DMS79 treated with DMSO at 0.1 percent for 48 hours (cell line): Measurements from ENCODE around the gene SUSD6.
"Not testable (repeated sequence)": the region's sequence is repeated elsewhere in the genome, so short reads cannot be mapped to it uniquely, and the experiment has no call there.

Experiments used
- DNase-seq: peaks from one replicate; lab custom pipeline; 2025; lab: John Stamatoyannopoulos, UW

SUSD6 gene

DNA sequence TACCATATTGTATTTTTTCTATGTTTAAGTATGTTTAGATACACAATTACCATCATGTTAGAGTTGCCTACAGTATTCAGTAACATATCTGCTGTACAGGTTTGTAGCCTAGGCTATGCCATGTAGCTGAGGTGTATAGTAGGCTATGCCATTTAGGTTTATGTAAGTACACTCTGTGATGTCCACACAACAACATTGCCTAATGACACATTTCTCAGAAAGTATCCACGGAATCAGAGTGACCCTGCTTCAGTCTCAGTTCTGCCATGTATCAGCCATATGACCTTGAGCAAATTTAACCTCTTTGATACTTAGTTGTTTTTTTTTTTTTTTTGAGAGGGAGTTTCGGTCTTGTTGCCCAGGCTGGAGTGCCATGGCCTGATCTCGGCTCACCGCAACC is 12.7 kb downstream of the SUSD6 start:
- no peak for DNase-seq

DNA sequence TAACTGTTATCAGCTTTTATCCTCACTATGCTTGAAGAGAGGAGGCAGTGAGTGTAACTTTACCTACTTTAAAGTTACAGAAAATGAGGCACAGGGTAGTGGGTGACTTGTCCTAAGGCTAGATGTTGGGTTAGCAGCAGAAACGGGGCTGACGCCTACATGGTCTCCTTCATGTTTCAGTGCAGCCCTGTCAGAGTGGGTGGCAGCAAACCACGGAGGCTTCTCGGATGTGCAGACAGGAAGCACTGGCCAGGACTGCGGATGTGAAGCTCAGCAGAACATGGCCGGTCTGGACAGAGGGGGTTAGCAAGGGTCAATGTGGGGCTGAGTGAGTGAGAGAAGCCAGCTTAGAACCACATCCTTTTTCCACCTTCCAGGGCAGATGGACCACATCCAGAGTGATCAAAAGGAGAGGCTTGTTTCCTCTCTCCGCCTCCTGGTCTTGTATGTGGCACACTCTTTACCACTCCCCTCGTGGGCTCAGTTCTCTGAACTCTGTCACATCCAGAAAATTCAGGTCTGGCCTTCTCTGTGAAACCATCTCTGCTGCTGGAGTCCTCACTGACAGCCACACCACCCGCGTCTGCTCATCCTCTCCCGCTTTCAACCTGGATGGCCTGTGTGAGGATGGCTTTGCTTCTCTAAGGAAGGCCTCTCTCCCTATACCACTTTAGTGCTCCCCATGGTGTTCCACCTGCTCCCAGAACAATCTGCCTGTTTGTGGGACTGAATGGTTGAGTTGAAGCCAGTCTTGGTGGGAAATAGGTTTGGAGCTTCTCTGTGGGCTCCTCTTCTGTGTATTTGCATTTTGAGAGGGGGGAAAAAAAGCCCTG is 14.1 kb downstream of the SUSD6 start:
- DNase-seq, result no peak

DNA sequence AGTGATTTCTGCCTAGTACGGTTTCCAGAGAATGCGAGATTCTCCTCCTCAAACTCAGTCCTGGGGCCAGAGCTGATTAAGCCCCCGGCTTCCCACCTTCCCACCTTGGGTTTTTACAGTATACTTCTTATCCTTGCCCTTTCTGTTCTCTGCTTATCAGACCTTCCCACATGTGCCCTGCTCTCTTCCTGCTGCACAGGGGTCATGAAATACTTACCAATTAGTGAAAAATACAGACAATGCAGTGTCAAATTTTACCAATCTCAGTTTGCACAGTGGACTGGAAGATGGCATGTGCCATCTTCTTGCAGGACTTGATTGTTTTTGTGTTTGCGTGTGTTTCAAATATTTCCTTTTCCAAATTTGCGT is 14.7 kb downstream of the SUSD6 start:
- DNase-seq, result no peak

DNA sequence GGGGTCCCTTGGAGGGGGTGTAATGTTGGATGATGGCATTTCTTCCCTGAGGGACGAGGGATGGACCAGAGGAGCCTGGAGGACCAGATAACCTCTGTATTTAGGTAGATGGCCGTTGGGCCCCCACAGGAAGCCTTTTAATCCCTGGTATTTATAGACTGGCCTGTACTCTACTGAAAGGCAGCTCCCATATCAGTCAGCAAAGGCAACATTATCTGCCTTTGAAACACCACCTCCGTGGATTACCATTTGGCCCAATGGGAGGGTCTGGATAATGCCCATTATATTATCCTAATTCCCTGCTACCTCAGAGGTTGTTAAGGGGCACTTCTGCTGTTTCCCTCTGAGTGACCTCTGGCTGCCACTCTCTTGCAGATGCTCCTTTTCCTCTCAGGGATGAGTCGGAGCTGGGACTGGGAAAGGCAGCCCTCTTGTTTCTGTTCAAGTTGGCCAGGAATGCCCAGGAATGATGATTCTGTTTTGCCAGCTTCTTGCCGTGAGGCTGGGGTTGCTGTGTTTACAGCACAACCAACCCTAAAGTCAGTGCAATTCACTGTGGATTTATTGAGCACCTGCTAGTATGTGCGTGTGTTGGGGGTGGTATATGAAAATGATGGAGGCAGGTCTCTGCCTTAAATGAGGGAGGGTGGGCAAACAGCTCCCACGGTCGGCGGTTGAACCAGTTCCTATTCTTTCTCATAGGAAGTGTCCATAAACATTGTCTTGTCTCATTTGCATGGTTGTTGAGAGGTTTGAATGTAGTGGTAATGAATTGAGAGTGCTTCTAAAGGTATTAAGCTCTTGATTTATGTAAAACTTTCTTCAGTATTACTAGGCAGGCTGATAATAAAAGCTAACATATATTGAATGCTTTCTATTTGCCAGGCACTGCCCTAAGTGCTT is 18.1 kb downstream of the SUSD6 start:
- no peak for DNase-seq

DNA sequence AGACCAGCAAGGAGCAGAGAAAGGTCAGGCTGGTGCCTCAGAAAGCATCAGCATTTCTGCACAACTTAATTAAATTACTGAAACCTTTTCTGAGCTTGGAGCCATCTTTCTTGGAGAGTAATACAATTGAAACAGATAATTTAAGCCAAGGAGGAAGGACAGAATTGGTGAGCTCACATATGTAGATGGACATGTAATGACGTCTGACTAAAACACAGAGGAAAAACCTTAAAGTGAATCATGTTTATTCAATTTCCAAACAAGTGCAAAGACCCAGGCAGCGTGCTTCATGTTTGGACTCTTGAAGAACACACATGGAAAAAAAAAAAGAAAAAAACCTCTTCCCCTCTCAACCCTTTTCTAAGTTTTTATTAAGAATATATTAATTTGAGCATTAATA is 19.0 kb downstream of the SUSD6 start:
- no peak for DNase-seq

DNA sequence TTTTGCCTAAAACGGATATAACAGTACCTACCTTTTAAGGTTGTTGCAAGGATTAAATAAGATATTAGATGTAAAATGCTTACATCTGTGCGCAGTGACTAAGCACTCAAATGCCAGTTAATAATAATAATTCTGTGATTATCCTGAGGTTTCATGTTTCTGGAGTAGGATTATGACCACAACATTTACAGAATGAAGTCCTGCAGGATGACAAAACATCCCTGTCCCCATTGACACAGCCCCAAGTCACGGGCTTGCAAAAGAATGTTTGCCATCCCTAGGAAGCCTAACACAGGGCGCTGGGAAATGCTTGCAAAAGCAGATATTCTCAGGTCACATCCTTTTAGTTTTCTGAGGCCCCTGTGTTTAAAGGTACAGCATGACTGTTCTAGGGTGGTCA is 20.1 kb downstream of the SUSD6 start:
- DNase-seq, result no peak

DNA sequence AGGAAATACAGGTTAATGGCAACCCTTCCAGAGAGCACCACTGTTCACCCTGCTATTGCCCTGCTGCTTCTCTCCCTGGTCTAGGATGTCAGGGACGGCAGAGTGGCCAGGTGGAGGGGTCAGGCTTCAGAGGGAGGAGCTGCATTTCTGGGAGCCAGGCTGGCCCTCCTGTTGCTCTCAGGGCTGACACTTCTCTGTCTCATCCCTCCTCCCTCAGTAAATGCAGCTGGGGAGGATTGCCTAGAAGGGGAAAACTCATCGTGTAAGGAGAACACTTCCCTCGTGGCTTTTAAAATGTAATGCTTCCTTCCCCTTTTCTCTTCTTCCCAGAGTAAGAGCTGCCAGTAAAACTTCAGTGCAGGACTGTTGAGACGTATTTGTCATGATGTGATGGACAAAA is 20.8 kb downstream of the SUSD6 start:
- DNase-seq, result no peak

DNA sequence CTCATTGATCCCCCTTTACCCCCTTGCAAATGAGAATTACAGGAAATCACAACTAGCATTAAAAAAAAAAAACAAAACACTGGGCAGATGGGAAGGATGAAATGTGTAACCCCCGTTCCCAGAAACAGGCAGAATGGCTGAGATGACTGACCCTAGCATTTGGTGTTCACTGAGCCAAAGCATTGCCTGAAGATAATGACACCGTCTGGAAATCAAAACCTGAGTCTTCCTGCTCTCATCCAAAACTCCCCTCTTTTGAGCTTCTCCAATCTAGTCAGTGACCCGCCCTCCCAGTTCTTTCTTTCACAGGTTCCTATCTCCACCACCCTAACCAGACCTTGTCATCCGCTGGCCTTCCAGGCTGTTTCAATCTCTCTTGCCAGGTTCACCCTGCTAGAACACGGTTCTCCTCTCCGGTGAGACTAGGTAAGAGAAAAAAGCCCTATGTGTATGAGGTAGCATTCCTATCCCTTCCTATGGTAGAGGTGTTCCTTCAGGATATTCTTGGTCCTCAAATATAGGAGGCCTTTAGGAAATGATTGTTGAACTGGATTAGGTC is 21.3 kb downstream of the SUSD6 start:
- DNase-seq, result no peak

DNA sequence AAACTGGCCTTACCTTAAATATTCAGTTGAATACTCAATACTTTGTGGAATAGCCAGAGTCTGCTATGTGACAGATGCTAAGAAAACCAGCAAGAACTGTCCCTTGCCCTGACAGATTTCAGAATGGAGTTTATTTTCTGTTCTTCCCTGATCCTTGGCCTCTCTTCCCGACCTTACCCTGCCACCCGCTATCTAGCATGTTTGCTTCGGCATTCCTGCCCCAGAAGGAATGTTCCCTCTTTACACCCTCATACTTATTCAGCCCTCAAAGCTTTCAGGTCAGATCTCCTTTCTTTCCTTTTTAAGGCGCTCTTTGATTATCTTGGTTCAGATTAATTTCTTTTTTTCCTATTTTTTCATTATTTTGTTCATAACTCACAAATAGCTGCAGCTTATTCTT is 21.8 kb downstream of the SUSD6 start:
- no peak for DNase-seq

DNA sequence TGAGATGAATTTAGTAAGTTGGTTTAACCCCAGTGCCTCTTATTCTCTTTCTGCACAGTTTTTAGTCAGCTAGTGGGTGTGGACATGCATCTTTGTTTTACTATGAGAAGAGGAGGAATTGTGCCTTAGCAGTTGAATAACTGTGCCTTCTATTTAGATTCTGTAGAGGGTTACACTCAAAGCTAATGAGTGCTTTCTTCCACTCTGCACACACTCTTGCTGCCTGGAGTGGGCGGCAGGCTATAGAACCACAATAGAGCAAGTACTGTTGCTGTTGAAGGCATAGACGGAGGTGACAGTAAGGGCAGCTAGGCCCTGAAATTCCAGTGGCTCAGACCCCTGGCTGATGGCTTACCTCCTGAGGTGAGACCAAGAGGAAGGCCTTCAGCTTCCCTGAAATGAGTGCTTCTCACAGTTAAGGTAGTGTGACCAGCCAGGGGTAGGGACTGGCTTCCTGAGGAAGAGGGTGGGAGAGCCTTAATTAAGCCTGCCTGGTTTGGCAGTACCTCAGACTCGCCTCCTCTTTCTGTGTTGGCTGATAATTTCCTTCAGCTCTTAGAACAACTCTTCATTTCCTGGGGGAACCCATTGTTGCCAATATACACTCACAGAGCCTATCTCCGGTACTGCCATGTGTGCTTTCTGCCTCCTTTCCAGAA is 24.7 kb downstream of the SUSD6 start:
- peak; percentile 85 for DNase-seq

DNA sequence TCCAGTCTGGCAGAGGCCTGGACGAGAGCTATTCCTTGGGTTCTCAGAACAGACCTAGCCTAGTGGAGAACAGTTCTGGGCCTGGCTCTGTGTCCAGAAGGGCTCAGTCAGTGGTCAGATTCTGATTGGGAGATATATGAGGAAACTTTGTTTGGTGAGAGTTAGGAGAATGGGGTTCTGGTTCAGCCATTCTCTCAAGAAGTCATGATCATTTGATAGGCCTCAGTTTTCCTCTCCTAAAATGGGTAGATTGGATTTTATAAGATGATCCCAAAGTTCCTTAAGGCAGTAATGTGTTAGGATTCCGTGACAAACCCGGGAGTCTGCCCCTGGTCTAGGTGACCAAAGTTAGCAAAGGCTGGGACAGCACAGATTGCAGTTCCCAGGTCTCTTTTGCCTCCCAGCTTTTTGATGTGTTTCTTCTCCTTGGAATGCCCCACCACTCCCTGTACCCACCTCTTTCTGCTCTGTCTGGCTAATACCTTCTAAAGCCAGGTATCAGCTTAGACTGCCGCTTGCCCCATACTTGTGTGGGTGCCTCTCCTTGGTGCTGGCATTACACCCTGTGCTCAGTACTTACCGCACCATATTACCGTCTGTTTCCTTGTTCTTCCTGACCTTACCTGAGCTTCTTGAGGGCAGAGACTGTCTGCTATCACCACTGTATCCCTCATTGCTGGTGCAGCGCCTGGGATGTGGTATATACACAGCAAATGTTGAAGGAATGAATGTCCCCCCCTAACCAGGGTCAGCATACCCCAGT is 25.5 kb downstream of the SUSD6 start:
- no peak for DNase-seq

DNA sequence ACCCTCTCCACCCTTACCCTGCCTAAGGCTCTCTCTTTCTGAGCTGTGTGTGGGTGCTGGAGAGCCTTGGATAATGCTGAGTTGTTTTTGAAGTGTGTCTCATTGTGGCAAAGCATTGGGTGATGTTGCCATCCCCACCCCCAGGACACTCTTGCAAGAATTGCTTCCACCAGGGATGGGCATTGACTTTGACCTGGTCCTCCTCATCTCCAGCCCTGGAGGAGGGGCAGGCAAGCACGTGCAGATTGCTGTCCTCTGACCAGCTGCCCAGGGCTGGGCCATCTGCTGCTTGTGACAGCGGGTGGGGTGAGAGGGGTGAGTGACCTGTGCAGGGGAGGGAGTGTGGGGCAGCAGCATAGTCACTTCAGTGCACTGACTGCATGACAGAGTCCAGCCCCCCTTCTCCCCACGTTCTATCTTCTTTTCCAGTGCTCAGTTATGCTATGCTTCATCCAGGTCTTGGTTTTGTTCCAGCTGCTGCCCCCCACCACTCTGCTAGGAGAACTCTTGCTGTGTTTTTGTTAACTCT is 26.2 kb downstream of the SUSD6 start:
- DNase-seq, result no peak

DNA sequence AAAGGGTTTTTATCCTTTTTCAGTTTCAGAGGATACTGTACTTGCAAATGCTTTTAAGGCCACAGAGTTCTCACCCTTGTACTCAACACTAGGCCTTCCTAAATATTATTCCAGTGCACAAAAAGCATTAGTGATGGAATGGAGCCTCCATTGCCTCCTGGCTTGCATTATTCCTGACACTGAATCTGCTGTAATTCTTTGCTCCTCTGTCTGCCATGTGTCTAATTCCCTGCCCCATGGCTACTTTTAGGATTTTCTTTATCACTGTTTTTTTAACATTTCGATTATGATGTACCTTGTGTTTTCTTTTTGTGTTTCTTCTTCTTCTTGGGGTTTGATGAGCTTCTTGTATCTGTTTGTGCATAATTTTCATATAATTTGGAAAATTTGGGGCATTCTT is 29.5 kb downstream of the SUSD6 start:
- DNase-seq, result no peak

DNA sequence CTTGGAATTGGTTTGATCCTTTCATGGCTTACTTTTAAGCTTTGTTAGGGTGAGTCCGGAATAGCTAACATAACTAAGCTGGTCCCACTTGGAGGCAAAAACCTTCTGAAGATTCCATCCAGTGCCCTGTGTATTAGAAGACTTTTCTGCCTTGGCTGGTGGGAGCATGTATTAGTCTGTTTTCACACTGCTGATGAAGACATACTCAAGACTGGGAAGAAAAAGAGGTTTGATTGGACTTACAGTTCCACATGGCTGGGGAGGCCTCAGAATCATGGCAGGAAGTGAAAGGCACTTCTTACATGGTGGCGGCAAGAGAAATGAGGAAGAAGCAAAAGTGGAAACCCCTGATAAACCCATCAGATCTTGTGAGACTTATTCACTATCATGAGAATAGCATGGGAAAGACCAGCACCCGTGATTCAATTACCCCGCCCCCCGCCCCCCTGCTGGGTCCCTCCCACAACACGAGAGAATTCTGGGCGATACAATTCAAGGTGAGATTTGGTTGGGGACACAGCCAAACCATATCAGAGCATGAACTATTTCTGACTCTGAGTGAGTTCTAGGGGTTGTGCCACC is 30.9 kb downstream of the SUSD6 start:
- not testable (repeated sequence) for DNase-seq

DNA sequence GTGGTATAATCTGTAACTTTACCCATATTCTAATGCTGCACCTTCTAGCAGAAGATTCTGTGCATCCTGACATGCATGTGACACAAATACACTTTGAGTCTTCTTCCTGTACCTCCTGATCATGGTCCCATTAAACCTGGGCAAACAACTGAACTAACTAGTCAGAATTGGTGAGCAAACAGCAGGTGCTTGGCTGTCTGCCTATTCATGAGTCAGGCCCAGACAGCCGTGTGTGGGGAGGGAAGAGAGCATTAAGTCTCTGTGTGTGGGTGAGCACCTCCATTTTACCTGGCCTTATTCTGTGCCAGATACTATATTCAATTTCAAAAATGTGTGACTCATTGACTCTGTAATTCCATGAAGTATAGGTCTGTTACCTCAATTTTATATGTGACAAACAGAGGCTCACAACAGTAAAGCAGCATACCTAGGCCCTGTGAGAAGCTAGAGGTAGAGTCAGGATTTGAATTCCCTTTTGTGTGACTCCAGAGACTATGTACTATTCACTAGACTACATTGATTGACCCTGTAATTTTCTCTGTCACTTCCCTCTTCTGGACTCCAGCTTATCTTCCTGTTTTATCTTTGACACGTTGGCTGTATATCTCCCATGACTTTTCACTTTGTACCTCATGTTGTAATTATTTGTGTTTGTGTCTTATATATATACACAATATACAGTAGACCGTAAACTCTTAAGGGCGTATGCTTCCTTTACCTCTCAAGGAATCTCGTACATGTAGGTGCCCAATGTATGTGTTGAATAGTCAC is 32.2 kb downstream of the SUSD6 start:
- peak; percentile 97 for DNase-seq

DNA sequence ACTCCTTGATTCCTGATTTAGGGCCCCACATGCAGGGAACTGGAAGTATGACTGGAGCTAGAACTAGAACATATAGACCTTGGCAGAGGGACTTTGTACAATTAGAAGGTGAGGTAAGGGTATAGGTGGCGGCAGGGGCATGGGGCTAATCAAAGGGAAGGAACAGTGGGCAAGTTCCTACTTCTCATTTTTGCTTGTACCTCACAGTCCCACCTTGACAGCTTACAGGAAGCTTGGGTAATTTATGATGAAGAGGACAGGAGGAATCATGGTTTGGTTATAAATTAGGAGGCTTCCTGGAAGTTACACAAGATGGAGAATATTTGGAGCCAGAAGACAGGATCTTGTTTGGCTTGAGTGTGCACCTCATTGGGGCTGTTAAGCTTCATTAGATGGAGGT is 33.4 kb downstream of the SUSD6 start:
- no peak for DNase-seq

DNA sequence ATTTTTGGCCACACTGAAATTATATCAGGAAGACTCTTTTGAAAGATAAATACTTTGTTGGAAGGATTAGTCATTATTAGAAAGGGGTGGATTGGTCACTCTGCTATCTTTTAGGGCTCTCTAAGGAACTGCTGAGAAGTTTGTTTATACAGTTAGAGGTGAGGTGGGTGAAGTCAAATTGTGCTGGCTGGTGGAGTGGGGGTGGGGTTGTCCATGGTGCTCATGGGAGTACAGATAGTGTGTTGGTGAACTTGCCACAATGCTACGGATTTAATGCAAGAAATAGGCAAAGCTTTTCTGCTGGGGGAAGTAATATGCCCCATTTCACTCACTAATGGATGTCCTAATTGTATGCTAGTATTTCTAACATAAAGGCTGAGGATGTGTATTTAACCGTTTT is 35.8 kb downstream of the SUSD6 start:
- no peak for DNase-seq

DNA sequence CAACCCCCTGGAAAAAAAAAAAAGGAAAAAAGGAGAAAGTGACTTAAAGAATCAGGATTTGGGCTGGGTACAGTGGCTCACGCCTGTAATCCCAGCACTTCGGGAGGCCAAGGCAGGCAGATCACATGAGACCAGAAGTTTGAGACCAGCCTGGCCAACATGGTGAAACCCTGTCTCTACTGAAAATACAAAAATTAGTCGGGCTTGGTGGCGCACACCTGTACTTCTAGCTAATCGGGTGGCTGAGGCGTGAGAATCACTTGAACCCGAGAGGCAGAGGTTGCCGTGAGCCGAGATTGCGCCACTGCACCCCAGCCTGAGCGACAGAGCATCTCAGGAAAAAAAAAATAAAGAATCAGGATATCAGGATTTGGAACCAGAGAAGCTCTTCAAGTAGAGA is 36.2 kb downstream of the SUSD6 start:
- not testable (repeated sequence) for DNase-seq

DNA sequence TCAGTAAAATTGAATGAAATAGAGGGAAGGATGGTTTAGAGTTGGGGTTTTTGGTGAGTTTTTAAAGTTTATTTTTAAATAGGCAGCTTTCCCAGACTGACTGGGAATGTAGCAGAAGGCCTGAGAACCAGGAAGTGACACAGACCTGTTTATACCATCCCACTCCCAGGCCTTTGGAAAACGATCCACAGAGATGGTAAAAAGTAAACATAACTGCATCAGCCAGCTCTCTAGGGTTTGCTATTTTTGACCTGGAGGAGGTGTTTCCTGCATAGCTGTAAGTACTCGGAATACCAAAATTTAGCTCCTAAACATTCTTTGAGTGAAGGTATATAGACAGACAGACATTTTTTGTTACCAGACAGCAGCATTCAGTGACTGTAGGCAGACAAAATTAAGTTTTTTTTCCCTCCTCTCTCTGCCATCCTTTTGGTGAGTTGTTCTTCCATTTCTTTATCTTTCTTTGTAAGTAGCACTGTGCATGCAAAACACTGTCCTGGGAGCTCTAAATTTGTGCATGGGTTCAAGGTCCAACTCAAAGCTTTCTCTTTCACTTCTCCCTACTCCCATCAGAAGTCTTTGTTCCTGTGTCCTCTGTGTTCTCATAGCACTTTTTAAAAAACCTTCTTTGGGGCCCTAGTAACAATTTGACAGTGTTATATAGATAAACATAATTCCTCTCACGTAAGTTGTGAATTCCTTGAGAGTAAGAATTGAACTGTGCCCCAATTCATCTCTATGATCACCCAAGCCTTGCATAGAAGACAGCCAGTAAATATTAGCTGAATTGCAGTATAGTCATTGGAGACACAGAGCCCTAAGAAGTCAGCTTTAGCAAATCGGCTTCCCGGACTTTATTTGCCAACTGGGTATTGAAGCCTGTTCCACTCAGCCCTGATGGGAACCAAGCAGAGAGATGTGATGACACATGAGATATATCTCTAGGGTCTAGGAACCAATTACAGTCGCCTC is 37.4 kb downstream of the SUSD6 start:
- no peak for DNase-seq
